ENCODE measurements around the gene TRIM9. TPM values are rescaled to one million over a fixed set of nuclear protein-coding genes. Genes with fewer than 3 reads are reported as not detected.

The TRIM9 gene
- total and polyA plus RNA-seq, 2 of the 4 experiments (the other 2 are of a cell fraction), result under 0.01 to 0.09 TPM

GRCh38 chr14:51056421-51056820, 38.5 kb downstream of the TRIM9 start:
- no peaks in the 10 kb centered on the region for H3K79me1 ChIP-seq (ENCODE audit: low read depth in 1 of 2, low read length in 2 of 2)
- ATAC-seq (ENCODE audit: low read depth) (no peak), DNase-seq (no peak)
- H2BK20ac ChIP-seq (ENCODE audit: low read depth, low read length), result no peak overlapping the region
- in situ Hi-C loops (cut with MboI; ENCODE audit: low sequenced_read_pairs), result no loop called here
- dilution Hi-C loops (cut with HindIII; ENCODE audit: low sequenced_read_pairs, unreplicated experiment), result no loop called here
- H3K27me3 ChIP-seq (ENCODE audit: control insufficient read depth, insufficient read depth, low read length), result peaks cover 16% of the 10 kb centered on the region
- BruUV-seq (replicated peaks), result no TSS peak
- no peak overlapping the region for H4K91ac ChIP-seq (ENCODE audit: insufficient read depth, low read depth, low read length)
- no peak overlapping the region for H3K18ac ChIP-seq (ENCODE audit: low read depth, low read length)
- H2BK15ac ChIP-seq (ENCODE audit: low read depth, low read length), result no peak overlapping the region
- no peaks in the 10 kb centered on the region for H4K20me1 ChIP-seq (ENCODE audit: insufficient read depth, low read length)
- no peak overlapping the region for H4K8ac ChIP-seq (ENCODE audit: low read depth in 2 of 2, low read length in 2 of 2)
- H3K9ac ChIP-seq (ENCODE audit: low read depth, low read length), result no peak overlapping the region
- H2AK5ac ChIP-seq (ENCODE audit: low read depth, low read length), result no peak overlapping the region
- no peak overlapping the region for H3K23ac ChIP-seq (ENCODE audit: low read depth, low read length)
- H3K4me3 ChIP-seq (ENCODE audit: insufficient read depth, low read depth, low read length), result no peak overlapping the region
- no peak overlapping the region for H3K27ac ChIP-seq (ENCODE audit: insufficient read depth, low read length)
- H3K4me2 ChIP-seq (ENCODE audit: low read depth, low read length), result no peak overlapping the region
- no peak overlapping the region for H4K5ac ChIP-seq (ENCODE audit: low read depth, low read length)
- H3K4ac ChIP-seq (ENCODE audit: low read depth, low read length), result no peak overlapping the region
- H3K56ac ChIP-seq (ENCODE audit: extremely low read depth, insufficient read depth, low read length), result no peak overlapping the region
- no peak overlapping the region for H2AK9ac ChIP-seq (replicated peaks; ENCODE audit: low read depth, low read length, poor library complexity)
- peaks cover 4% of the 10 kb centered on the region; the same call in 1 of the 2 replicates for H3K9me3 ChIP-seq (ENCODE audit: control insufficient read depth, insufficient read depth, low read length)
- H2BK5ac ChIP-seq (ENCODE audit: low read depth, low read length, poor library complexity, severe bottlenecking), result no peak overlapping the region
- no peaks in the 10 kb centered on the region for H3K9me1 ChIP-seq (ENCODE audit: insufficient read depth, low read length)
- ChIA-PET POLR2A (ENCODE audit: unreplicated experiment) (no interaction called here), CTCF (no interaction called here)
- H3K4me1 ChIP-seq (ENCODE audit: control insufficient read depth, insufficient read depth, low read length), result no peaks in the 10 kb centered on the region
- intact Hi-C loops (cut with micrococcal nuclease), result no loop called here
- TF ChIP-seq MXI1 (IDR thresholded peaks at IDR 0.05; ENCODE audit: borderline replicate concordance, low read depth, low read length) (no peak), MAZ (IDR thresholded peaks at IDR 0.05; ENCODE audit: borderline replicate concordance, low read depth, low read length) (no peak), MAFK (IDR thresholded peaks at IDR 0.05; ENCODE audit: low read depth, low read length) (no peak)
- no peak overlapping the region for H2BK120ac ChIP-seq (ENCODE audit: low read depth, low read length)
- H3K14ac ChIP-seq (replicated peaks; ENCODE audit: low read depth, low read length), result no peak overlapping the region
- H2AFZ ChIP-seq (replicated peaks; ENCODE audit: low read length, poor library complexity), result no peak overlapping the region
- H3K36me3 ChIP-seq (ENCODE audit: control insufficient read depth, insufficient read depth, low read length), result no peaks in the 10 kb centered on the region

All from IMR-90 (cell line).